IPS DF 4.7 (cell line): ENCODE results near the gene MDM1.

Source experiments
- DNase-seq: peaks from one replicate; pipeline ENCODE4 v3.0.0-alpha.2; 2013; ENCODE audit warnings: low spot score; ENCODE audit errors: extremely low read depth

MDM1 gene

DNA sequence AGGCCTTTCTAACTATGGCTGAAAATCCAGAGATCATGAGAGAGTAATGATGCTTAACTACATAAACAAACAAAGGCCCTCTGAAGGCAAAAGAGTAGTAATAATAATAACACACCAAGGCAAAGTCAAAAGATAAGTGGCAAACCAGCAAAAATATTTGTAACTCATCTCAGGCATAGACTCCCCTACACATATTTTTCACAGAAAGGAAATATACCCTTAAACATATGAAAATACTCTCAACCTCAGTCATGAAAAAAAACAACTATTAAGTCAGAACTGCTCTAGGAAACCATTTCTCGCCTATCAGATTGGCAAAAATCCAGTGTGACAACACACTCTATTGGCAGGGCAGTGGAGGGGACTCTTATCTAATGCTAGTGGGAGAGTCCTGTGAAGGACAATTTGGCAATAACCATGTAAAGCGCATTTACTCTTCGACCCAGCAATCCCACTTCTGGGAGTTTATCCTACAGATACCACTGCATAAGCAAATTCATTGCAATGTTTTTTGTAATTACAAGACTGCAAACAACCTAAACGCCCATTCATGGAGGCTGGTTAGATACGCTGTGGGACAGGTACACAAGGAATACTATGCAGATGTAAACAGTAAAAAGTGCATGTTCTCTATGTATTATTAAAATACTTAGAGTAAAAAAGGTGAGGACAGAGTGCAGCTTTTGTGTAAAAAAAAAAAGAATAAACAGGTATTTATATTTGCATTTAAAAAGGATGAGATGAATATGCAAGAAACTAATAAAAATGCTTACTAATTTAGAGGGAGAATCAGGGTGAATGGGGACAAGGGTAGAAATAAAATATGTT, 52.7 kb downstream of the MDM1 start:
- DNase-seq = no peak

DNA sequence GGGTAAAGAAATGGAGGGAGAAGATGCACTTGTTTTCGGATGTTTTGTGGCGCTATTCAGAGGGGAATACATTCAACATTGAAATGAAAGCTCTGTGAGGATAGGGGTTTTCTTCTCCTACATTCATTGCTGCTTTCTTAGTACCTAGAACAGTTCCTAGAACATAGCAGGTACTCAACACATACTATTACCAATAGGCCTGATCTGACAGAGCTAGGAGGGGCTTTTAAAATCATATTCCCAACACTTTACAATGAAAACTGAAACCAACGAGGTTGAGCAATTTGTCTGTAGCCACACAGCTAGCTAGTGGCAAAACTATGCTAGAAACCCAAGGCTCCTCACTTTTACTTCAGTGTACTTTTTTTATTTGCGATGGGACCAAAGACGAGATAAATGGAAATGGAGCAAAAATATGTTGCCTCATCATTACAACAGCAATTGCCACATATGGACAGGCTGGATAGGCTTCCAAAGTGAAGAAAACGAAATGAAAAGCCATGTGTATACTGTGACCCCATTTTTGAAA, 55.7 kb downstream of the MDM1 start:
- DNase-seq = no peak

DNA sequence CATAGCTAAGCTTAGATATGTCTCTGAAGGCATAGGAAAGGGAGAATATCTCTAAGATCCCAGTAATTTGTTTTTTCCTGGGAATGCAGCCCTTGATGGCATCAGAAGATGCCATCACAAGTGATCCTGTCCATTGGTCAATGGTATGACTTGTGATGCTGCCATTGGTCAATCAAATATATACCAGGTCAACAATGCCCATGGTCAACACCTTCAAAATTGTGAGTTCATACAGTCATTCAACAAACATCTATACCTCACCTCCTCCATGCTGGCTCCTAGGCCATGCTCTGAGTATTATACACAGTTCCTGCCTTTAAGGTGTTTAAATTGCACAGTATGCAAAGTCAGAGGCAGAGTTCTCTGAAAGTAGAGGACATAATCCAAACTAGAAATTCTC, 59.4 kb downstream of the MDM1 start:
- no peak for DNase-seq

DNA sequence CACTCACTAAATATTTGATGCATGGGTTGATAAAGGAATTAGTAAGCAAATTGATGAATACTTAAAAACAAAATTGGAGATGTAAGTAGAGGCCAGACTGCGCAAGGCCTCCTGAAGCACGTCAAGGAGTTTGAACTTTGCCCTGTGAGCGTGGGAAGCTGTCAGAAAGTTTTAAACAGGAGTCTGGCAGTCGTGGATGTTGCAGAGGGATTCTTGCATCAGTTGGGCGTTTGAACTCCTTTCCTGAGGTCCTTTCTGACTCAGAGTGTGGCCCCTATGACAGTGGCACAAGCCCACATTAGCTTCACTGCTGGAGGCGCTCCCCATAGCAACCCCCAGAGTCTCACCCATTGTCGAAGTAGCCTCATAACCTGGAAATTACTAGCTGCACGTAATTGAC, 60.8 kb downstream of the MDM1 start:
- DNase-seq = no peak

DNA sequence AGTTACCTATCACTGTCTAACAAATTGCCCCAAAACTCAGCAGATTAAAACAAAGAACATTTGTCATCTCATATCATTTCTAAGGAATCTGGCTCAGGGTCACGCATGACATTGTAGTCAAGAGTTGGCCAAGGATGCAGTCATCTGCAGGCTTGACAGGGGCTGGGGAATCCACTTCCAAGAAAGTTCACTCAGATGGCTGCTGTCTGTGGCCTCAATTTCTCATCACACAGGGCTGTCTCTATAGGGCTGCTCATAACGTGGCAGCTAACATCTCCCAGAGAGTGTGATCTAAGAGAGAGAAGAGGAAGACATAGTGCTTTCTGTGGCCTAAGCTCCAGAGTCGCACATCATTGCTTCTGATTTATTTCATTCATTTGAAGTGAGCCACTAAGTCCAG, 61.8 kb downstream of the MDM1 start:
- no peak for DNase-seq

DNA sequence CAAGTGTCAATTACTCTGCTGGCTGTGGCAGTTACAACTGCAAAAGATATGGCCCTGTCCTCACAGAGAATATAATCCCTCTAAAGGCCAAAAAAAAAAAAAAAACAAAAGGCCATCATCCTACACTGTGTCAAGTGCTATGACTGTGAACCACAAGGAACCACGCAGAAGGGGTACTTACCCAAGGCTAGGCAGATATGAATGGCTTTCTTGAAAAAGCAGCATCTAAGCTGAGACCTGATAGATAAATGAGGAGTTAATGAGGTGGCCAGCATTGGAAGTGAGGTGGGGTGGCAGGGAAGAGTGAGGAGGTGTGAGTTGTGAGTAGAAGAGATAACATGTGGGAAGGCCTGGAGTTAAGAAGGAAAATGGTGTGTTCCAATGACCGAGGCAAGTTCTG, 62.4 kb downstream of the MDM1 start:
- DNase-seq = no peak

DNA sequence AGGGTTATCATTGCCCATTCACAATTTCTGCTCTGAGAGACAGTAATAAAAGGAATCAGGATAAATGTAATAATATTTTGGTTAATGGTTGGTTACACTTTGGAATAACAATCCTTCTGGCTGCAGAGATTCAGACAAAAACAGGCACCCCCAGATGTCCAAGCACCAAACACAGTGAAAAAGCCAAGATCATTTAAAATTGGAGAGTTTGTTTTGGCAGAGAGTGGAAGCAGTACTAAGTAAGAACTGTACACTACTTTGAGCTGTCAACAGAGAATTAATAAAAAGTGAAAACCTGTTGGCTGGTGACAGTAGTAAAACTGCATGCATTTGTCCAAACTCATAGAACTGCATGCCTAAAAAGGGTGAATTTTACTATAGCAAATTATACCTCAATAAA, 63.2 kb downstream of the MDM1 start:
- DNase-seq = no peak

DNA sequence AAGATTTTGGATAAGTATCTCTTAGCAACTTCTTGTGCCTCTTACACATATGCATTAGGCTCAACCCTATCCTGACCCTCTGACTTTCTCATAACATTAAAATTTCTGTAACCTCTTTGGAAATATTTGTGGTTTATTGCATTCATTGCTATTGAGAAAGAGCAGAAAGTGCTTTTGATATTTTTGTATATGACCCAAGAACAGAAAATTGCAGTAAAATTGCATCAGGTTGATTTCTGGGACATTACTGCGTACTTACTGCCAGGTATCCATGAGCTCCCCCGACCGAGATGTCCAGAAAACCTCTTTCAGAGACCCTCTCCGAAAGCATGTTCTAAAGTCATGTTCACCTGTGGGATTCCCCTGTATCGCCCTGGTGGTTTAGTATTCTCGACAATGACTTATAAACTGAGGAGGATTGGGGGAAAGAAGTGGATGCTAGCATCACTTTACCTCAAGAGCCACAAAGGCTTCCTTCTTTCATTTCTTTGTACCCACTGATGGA, 64.2 kb downstream of the MDM1 start:
- no peak for DNase-seq

DNA sequence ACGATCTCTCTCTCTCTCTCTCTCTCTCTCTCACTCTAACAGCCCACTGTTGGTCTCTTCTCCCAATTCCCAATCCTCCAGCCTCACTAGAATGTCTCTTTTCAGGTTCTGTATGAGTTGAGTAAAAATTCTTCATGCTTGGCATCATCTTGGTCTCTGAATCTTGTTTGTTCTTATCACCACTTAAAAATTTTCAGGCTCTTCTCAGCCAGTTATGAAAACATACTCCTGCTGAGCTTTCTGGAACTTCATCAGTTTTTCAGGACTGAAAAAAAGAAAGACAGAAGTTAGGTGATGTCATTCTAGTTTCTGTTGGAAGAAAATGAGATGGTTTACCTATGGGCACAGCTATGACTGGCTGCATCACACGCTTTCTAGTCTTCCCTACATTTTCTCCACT, 67.3 kb downstream of the MDM1 start:
- no peak for DNase-seq

DNA sequence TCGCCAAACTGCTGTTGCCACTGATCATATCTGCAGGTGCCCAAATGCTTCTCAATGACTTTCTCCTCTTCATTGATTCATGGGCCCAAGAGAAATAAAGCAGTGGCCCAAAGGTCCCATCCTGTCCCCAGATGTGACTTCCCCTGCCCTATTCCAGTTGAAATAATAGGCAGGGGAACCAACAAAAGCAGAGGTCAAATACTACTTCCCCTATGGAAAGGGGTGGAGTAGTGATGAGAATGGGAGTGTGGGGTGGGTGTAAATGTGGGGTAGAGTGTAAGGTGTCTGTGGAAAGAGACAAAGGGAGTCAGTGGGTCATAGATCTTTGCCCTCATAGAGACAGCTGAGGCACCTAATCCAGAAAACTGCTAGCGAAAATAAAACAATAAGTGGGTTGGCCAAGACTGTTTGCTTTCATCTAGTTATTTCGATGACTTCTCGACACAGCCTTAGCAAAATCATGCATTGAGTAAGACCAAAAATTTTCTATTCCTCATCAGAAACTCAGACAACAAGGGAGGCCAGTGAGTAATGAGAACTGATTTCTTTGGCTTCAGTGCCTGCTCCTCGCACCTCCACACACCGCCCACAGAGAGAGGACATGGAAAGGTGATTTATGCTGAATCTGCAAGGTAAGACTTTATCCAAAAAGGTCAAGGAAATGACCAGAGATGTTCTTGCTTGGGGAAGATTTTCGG, 67.9 kb downstream of the MDM1 start:
- DNase-seq = no peak

DNA sequence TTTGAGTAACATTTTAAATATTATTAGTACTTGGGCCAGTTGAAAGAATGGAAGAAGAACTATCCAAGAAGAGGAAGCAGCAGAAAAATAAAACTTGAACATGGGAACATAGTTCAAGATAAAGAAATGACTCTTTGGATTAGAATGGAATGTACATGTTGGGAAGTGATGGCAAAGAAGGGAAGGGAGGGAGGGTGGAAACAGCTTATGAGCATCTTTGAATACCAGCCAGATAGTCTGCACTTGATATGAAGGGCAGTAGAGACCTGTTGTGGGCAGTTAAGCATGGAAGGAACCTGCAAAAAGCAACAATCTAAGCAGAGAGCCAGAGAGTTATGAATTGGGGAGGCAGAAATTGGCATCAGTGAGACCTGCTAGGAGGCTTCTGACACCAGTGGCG, 68.8 kb downstream of the MDM1 start:
- DNase-seq = no peak

DNA sequence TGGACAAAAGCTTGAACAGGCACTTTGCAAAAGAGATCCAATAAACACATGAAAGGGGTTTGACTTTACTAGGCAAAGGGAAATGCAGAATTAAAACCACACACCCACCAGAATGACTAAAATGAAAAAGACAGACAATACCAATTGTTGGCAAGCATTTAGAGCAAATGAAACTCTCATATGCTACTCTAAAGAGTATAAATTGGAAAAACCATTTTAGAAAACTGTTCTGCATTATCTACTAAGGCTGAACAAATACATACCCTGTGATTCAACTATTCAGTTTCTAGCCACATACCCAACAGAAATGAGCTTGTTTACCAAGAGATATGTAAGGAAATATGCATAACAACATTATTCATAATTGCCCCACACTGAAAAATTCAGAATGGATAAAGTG, 70.3 kb downstream of the MDM1 start:
- no peak for DNase-seq

DNA sequence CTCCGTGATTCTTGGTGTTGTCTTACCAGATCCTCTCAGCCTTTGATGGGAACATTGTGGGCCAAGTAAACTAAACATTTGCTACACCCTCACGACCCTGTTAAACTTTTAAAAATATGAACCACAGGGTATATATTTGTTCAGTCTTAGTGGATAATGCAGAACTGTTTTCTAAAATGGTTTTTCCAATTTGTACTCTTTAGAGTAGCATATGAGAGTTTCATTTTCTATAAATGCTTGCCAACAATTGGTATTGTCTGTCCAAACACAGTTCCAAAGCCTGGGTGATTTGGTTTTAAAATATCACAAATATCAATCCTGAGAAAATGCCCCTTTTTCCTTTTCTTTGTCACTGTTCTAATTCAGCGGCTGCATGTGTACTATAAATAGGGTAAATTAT, 72.0 kb downstream of the MDM1 start:
- DNase-seq = no peak

DNA sequence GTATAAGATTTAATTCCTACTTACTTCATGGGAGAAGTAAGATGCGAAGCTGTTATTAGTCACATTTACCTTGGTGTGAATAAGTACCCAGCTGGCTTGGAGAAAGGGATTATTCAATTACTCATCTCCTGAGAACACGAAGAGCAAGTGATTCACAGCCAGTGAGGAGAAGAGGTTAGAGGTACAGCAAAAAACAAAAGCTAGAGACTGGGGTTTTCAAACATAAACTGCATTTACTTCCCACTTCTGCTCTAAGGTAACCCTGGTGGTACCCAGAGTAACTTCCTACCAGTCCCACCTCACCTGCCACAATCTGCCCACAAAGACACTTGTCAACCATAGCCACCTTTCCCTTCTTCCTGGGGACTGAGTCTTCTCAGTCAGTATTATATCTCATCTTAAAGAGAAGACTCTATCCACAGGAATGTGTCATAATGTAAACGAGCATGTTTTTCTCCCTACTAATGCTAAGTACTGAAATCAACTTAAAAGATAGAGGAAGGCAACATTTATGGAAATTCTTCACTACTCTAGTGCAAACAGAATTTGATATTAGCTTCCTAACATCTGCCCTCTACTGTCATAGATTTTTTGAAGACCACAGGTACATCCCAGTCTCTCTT, 72.7 kb downstream of the MDM1 start:
- DNase-seq = no peak

DNA sequence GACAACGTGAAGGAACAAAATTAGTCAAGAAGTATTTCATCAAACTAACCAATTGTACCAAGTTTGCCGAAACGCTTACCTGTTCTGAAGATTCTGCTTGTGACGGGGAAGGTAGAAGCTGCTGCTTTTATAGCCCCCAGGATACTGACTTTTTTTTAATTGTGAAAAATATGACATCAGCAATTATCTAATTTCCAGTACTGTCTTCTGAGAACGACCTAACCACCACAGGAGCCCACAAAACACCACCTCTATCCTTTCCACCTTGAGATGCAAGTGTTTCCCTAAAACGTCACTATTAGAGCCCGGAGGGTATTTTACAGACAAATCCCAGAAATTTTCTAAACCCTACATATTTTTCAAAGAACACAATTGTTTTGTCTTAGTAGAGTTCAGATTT, 78.7 kb downstream of the MDM1 start, which contains the start of gene IL22:
IL22 (minus strand) TSS at position 101 of the 400 bp plus-strand sequence. CDS start 156 bp downstream, outside the sequence.
- DNase-seq = no peak

DNA sequence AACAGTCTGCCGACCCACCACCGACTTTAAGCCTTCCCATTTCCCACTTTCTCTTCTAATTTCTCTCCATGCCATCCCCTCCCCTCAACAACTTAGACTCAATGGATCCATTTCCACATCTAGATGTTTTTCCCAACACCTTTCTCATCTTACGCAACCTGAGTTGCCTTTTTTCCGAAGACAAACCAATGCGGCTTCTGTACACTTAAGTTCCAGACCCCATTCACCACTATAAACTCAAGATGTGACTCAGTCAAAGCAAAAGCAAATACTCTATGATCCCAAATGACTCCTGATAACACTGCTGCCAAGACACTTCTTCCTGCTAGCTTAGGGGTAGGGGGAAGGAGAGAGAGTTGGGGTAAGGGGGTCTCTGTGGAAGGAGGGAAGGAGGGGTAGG, 80.1 kb downstream of the MDM1 start:
- DNase-seq = no peak

DNA sequence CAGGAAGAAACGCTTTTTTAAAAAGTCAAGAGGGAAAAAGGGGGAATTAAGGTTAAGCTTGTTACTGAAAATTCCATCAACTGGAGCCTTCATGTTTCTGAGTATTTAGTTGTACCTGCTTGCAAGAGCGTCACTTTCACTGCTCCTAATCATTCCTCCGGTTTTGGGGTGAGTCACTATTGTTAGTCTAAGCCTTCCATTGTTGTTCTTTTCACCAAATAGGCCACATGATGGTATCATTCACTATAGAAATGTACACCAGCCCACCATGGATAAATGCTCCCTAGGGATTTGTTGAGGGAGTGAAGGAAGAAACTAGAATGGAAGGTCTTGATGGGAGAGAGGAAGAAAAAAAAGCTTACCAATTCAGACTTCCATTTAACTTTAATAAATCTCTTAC, 81.7 kb downstream of the MDM1 start:
- DNase-seq = no peak

DNA sequence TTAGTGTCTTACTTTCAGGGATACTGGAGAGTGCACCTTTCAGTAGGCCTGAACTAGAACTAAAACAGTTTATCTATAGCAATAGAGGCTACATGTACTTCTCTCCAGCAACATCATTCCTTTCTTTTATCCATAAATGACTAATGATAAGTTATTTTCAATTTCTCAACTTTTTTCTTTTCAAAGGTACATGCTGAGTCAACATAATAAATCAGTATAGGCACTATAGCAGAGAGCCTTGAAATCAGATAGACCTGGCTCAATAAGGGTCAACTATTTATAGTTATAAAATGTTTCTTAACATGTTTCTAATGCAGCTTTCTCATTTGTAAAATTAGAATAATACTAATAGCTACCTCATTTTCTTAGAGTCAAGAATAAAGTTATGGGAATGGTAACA, 84.4 kb downstream of the MDM1 start:
- no peak for DNase-seq

DNA sequence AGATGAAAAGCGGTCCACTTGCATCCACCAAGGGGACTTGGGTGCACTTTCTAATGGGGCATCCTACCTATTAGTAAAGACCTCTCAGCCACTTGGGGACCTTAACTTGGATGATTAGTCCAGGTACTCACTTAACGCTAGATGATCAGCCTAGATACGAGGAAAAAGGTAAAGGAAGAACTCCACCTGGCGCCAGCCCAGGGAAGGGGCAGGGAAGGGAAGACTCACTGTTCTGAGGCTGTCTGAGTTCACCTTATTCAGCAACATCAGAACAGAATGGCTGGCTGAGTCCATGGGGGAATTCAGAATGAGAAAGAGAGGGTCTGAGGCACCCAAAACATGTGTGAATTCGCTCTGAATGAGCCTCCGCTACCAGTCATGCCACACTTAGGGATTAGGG, 85.8 kb downstream of the MDM1 start:
- no peak for DNase-seq

DNA sequence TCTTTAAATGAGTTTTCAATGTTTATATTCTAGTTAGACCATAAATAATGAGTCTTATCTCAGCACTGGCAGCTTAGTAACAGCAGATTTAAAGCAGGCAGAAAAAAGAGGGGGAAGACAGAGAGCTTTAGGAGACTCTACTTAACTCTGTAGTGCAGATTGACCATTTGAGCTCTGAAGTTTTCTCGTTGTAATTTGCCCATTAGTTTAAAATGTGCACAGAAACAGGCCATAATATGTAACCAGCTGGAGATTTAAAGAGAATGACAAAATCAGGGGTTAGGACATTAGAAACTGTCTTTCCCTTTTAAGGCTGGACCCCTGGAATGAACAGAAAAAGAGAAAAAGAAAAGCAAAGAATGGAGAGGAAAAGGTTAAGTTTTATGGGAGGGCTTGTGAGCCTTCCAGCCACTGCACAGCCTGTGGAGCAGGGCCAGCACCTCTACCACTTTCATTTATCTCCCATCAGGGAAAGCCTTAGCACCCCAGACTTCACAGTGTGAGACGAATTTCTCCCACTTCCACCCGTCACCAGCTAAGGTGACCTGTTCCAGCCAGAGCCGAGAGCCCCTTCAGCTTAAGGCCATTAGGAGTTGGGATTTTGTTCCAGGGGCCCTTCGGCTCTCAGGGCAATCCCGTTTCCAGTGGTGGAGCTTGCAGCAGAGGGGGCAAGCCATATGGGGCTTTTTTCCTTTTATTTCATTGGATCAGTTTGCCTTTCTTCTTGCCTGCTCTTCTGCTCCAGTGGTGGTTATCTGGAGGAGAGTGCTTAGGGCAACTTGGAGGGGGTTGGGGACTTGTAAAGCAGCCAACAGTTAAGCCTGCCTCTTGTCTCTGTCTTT, 86.8 kb downstream of the MDM1 start:
- no peak for DNase-seq
